ENCODE results near the gene RPA1. TPM values are rescaled to one million over a fixed set of nuclear protein-coding genes. Genes with fewer than 3 reads are reported as not detected.

RPA1 gene
- total RNA-seq (2021; fragmentation: NEBNext Ultra II Directional; extraction: Animal tissue kit (Norgen Biotek cat#: 25700)), result 100 to 1,000 TPM in 4 of 6 experiments, 10 to 100 TPM in 2; 83.2 to 111 (median 108) TPM
- long read RNA-seq, full-length matches to known transcripts, result 59 of 76 reads
- long read RNA-seq, partial matches to known transcripts, result 15 of 76 reads
- long read RNA-seq, other reads (novel, unspliced or antisense), result 2 of 76 reads

DNA sequence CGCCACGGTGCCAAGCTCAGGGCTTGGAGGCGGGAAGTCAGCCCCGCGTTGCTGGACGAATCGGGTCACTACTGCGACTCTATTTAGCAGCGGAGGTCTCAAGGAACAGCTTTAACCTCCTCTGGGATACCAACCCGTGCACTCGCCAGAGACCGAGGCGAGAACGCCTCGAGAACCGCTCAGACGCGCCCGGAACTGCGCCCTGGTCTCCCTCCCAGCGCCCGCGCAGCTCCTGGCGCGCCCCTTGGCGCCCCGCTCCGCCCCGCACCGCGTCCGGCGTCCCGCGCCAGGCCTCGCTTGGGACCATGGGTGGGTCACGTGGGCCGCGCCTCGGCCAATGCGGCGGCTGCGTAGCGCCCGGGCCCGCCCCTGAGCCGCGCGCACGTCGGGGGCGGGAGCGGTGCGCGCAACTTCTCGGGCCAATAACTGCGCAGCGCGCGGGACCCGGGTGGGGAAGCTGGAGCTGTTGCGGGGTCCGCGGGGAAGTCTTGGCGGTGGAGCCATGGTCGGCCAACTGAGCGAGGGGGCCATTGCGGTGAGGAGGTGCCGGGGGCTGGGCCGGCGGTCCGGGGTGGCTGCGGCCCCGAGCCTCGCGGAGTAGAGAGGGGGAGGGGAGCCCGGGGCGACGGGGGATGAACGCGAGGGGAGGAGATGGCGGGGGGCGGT, at the start of gene RPA1, which contains the start of gene SMYD4:
RPA1 (plus strand) TSS at position 414 of the 666 bp plus-strand sequence; CDS start at position 503, 89 bp downstream.
SMYD4 (minus strand) TSS at position 311 of the 666 bp plus-strand sequence. CDS start 1,908 bp downstream, outside the sequence.
- H3K36me3 Mint-ChIP-seq (ENCODE audit: low read depth), result peaks cover 9% of the 10 kb centered on the region
- H3K4me1 Mint-ChIP-seq (ENCODE audit: low read depth), result peaks cover 26% of the 10 kb centered on the region
- peak within 1 kb of the TSS; percentile 97 for H3K4me3 Mint-ChIP-seq
- no peaks in the 10 kb centered on the region; the same call in 1 of the 2 replicates for H3K27me3 Mint-ChIP-seq (ENCODE audit: insufficient read depth)
- no peaks in the 10 kb centered on the region for H3K9me3 Mint-ChIP-seq
- TF ChIP-seq, protein P1, sequence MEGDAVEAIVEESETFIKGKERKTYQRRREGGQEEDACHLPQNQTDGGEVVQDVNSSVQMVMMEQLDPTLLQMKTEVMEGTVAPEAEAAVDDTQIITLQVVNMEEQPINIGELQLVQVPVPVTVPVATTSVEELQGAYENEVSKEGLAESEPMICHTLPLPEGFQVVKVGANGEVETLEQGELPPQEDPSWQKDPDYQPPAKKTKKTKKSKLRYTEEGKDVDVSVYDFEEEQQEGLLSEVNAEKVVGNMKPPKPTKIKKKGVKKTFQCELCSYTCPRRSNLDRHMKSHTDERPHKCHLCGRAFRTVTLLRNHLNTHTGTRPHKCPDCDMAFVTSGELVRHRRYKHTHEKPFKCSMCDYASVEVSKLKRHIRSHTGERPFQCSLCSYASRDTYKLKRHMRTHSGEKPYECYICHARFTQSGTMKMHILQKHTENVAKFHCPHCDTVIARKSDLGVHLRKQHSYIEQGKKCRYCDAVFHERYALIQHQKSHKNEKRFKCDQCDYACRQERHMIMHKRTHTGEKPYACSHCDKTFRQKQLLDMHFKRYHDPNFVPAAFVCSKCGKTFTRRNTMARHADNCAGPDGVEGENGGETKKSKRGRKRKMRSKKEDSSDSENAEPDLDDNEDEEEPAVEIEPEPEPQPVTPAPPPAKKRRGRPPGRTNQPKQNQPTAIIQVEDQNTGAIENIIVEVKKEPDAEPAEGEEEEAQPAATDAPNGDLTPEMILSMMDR (IDR thresholded peaks at IDR 0.05), result no peak
- DNase-seq, result peak; percentile 76
- peak within 1 kb of the TSS; percentile 73 for H3K27ac Mint-ChIP-seq

DNA sequence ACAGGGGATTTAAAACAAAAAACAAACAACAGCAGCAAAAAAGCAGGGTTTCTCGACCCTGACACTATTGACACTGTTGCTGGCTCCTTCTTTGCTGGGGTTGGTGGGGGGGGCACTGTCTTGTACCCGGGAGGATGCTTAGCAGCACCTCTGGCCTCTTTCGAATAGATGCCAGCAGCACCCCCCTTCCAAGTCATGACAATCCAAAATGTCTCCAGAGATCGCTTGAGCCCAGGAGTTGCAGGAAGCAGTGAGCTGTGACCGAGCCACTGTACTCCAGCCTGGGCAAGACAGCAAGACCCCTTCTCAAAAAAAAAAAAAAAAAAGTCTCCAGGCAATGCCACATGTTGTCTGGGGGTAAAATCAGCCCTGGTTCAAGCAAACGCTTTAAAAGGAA, 47.6 kb upstream of the RPA1 start:
- Mint-ChIP-seq H3K4me3 (no peak overlapping the region), H3K27me3 (ENCODE audit: insufficient read depth) (no peaks in the 10 kb centered on the region), H3K27ac (no peak overlapping the region), H3K4me1 (ENCODE audit: low read depth) (peaks cover 37% of the 10 kb centered on the region), H3K9me3 (no peaks in the 10 kb centered on the region), H3K36me3 (ENCODE audit: low read depth) (peaks cover 32% of the 10 kb centered on the region)
- TF ChIP-seq, protein P1 (IDR thresholded peaks at IDR 0.05), result no peak
- DNase-seq, result no peak

DNA sequence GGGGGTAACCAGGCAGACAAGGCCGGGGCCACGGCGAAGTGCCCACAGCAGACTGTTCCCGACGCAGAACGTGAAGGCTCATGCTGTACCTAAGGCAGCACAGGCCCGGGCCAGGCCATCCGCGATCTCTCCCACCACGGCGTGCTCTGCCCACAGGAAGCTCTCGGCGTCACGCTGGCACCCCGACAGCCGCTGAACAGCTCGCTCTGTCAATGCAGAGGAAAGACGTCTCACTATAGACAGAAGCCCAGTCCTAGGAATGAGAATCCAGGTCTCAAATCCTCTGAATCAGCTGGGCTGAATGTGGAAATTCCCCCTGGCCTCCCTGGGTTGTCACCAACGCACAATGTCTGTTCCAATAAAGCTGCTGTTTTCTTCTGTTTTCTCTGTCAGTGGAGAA, 46.5 kb upstream of the RPA1 start:
- peaks cover 27% of the 10 kb centered on the region; the same call in 1 of the 2 replicates for H3K36me3 Mint-ChIP-seq (ENCODE audit: low read depth)
- TF ChIP-seq, protein P1 (IDR thresholded peaks at IDR 0.05), result no peak
- H3K4me3 Mint-ChIP-seq, result no peak overlapping the region
- no peaks in the 10 kb centered on the region for H3K9me3 Mint-ChIP-seq
- H3K27me3 Mint-ChIP-seq (ENCODE audit: insufficient read depth), result no peaks in the 10 kb centered on the region
- DNase-seq, result no peak
- H3K4me1 Mint-ChIP-seq (ENCODE audit: low read depth), result peaks cover 45% of the 10 kb centered on the region
- H3K27ac Mint-ChIP-seq, result no peak overlapping the region

DNA sequence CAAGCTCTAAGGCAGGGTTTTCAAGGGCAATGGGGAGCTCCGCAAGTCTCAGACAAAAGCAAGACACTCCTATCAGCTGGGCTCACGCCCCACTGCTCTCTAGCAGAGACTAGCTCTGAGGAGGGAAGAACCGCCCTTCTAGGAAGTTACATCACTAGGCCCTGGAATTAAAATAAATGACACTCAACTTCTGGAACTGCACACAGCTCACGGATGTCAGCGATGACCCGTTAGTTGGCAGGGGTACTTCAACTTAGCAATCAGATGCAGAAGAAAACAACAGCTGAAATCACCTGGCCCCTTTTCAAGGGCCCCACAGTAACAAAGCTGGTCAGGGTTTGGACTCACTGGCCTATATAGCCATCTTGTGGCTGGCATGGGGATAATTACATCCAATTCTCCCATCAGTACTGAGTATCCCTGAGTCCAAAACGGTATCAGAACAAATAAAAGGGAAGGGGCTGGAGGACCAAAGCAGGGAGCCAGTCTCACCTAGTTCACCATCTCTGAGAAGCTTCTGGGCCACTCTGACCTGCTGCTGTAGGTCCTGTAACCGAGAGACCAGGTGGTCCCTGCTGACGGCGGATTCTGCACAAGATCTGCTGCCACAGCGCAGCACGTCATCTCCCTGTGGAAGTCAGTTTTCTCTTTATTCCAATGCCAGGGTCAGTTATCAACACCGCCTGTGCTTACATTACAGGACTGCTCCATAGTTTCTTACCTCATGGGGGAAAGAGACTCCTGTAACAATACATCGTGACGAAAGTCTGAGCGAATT, 45.8 kb upstream of the RPA1 start:
- no peaks in the 10 kb centered on the region for H3K9me3 Mint-ChIP-seq
- H3K36me3 Mint-ChIP-seq (ENCODE audit: low read depth), result peaks cover 27% of the 10 kb centered on the region; the same call in 1 of the 2 replicates
- DNase-seq, result peak; percentile 39
- TF ChIP-seq, protein P1 (IDR thresholded peaks at IDR 0.05), result peak; percentile 83
- peaks cover 49% of the 10 kb centered on the region for H3K4me1 Mint-ChIP-seq (ENCODE audit: low read depth)
- no peak overlapping the region; the same call in 1 of the 2 replicates for H3K27ac Mint-ChIP-seq
- no peaks in the 10 kb centered on the region for H3K27me3 Mint-ChIP-seq (ENCODE audit: insufficient read depth)
- no peak overlapping the region for H3K4me3 Mint-ChIP-seq

DNA sequence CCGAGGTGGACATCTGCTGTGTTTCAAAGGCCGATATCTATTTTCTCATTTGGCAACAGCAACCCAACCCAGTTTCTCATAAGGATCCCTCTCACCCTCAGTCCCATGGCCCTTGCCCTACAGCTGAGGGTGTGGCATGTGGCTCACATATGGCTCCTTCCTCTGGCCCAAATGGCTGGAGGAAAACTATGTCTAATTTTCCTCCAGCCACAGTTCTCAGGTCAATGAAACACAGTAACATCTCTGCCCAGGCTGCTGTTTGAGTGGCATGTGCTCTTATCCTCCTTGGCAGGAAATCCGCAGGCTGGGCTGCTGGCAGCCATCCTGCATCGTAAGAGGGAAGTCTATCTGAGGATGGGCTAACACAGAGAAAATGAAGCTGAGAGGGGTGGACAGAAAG, 43.9 kb upstream of the RPA1 start:
- Mint-ChIP-seq H3K9me3 (no peaks in the 10 kb centered on the region), H3K27ac (no peak overlapping the region)
- TF ChIP-seq, protein P1 (IDR thresholded peaks at IDR 0.05), result no peak

More for the DNA sequence above, 43.9 kb upstream of the RPA1 start:
- Mint-ChIP-seq H3K36me3 (ENCODE audit: low read depth) (peaks cover 27% of the 10 kb centered on the region; the same call in 1 of the 2 replicates), H3K4me3 (no peak overlapping the region), H3K4me1 (ENCODE audit: low read depth) (peaks cover 33% of the 10 kb centered on the region), H3K27me3 (ENCODE audit: insufficient read depth) (no peaks in the 10 kb centered on the region)
- DNase-seq, result no peak

Data from HFFc6 (cell line).